Thyroid gland (tissue), 4 donors: ENCODE measurements around the gene DTL.

Source experiments
- POLR2A ChIP-seq, 2 donors: fragments of 450-650 bp; IDR thresholded peaks; one replicate each; pipeline ENCODE4 v1.6.1; 2017; ENCODE audit warnings: antibody characterized with exemption in 2 of 2, mild to moderate bottlenecking in 2 of 2, moderate library complexity in 1 of 2
- TF ChIP-seq, protein P1 (sequence below), 6 experiments: fragments of 200-600 bp in 3 of 6; fragments of 450-650 bp in 3 of 6; sonication (generic) in 3 of 6; IDR thresholded peaks; one replicate each; pipeline ENCODE4 v1.5.1; 2016 to 2019; ENCODE audit warnings: antibody characterized with exemption in 6 of 6, mild to moderate bottlenecking in 2 of 6, inconsistent platforms in 1 of 6, moderate library complexity in 1 of 6

GRCh38 chr1:212108981-212109380, 73.4 kb downstream of the DTL start:
- TF ChIP-seq, protein P1, sequence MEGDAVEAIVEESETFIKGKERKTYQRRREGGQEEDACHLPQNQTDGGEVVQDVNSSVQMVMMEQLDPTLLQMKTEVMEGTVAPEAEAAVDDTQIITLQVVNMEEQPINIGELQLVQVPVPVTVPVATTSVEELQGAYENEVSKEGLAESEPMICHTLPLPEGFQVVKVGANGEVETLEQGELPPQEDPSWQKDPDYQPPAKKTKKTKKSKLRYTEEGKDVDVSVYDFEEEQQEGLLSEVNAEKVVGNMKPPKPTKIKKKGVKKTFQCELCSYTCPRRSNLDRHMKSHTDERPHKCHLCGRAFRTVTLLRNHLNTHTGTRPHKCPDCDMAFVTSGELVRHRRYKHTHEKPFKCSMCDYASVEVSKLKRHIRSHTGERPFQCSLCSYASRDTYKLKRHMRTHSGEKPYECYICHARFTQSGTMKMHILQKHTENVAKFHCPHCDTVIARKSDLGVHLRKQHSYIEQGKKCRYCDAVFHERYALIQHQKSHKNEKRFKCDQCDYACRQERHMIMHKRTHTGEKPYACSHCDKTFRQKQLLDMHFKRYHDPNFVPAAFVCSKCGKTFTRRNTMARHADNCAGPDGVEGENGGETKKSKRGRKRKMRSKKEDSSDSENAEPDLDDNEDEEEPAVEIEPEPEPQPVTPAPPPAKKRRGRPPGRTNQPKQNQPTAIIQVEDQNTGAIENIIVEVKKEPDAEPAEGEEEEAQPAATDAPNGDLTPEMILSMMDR (IDR thresholded peaks at IDR 0.05), result no peak
- no peak for TF ChIP-seq POLR2A (IDR thresholded peaks at IDR 0.05)
